Thymus (tissue), 14 donors: ENCODE results near the gene KCND3. TPM values are rescaled to one million over a fixed set of nuclear protein-coding genes. Genes with fewer than 3 reads are reported as not detected.

ENCODE experiments used
- DNase-seq, 9 donors: peaks; one replicate each; pipeline ENCODE4 v3.0.0-alpha.2; 2013; ENCODE audit warnings: low spot score in 9 of 9, low read depth in 6 of 9, missing footprints in 1 of 9
- H3K27ac ChIP-seq, 2 donors: one replicate each; pipeline ENCODE4 v1.5.1; 2013; ENCODE audit warnings: control low read depth in 1 of 2, low read depth in 1 of 2, low read length in 1 of 2, mild to moderate bottlenecking in 1 of 2, moderate library complexity in 1 of 2
- H3K27me3 ChIP-seq, 2 donors: one replicate each; pipeline ENCODE4 v1.5.1; 2013; ENCODE audit warnings: low read length in 1 of 2; ENCODE audit not compliant: control insufficient read depth in 2 of 2, insufficient read depth in 1 of 2
- H3K36me3 ChIP-seq, 2 donors: one replicate each; pipeline ENCODE4 v1.5.1; 2013; ENCODE audit warnings: low read length in 1 of 2, mild to moderate bottlenecking in 1 of 2, moderate library complexity in 1 of 2; ENCODE audit not compliant: control insufficient read depth in 2 of 2, insufficient read depth in 2 of 2
- H3K4me1 ChIP-seq, 2 donors: one replicate each; pipeline ENCODE4 v1.5.1; 2013; ENCODE audit warnings: low read length in 2 of 2; ENCODE audit not compliant: control insufficient read depth in 2 of 2, insufficient read depth in 2 of 2
- H3K4me3 ChIP-seq, 2 donors: one replicate each; pipeline ENCODE4 v1.5.1; 2013; ENCODE audit warnings: low read length in 2 of 2, control low read depth in 1 of 2, mild to moderate bottlenecking in 1 of 2
- H3K9me3 ChIP-seq, 2 donors: one replicate each; pipeline ENCODE4 v1.5.1; 2013; ENCODE audit warnings: low read length in 1 of 2, mild to moderate bottlenecking in 1 of 2; ENCODE audit not compliant: control insufficient read depth in 2 of 2, insufficient read depth in 1 of 2
- WGBS: extraction: QIAGEN DNeasy Blood & Tissue Kit; methylation state at CpG from one replicate; pipeline ENCODE4 v1.1.7; 2013; 5-methylcytosine and 5-hydroxymethylcytosine counted together
- long read RNA-seq, 10 donors: transcript quantifications; one replicate each; lab custom pipeline, GENCODE V29; 2026
- polyA plus RNA-seq: library from polyadenylated mRNA; stranded (reverse); fragments of 200-250 nt; gene quantifications from one replicate; pipeline ENCODE4 v1.2.3, GENCODE V29; 2013
- total RNA-seq: library from RNA; stranded (reverse); fragments of 120-200 nt; gene quantifications from one replicate; pipeline ENCODE4 v1.2.4, GENCODE V29; 2013
- donor health status: healthy.

The KCND3 gene
- 0.33 TPM for total RNA-seq
- polyA plus RNA-seq = 0.73 TPM
- long read RNA-seq, donor 1 = 0 reads
- long read RNA-seq, donor 2 = 0 reads
- long read RNA-seq, donor 3 = 0 reads
- long read RNA-seq, donor 4 = 0 reads
- long read RNA-seq, donor 5 = 0 reads
- long read RNA-seq, donor 6 = 0 reads
- long read RNA-seq, donor 7 = 0 reads
- long read RNA-seq, donor 8 = 0 reads
- long read RNA-seq, donor 9 = 0 reads
- long read RNA-seq, donor 10 = 0 reads

DNA sequence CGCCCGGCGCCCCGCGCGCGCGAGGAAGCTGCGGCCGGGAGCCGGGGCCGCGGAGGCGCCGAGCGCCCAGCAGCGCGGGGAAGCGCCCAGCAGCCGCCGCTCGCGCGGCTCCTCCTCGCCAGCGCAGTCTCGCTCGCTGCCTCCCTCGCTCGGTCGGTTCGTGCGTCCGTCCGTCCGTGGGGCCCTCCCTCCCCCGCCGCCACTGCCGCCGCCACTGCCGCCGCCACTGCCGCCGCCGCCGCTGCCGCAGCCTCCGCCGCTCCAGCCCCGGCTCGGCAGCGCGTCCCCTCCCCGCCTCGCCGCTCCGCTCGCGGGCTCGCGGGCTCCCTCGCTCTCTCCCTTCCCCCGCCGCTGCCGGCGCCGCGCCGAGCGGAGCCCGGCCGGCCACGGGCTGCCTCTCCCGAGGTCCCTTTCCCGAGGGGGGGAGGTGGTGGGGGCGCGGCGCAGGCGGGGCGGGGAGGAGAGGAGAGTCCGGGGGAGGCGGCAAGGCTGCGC is at the start of gene KCND3:
KCND3 (minus strand) TSS at position 138 of the 495 bp plus-strand sequence.
- Histone ChIP-seq H3K4me3 (peak within 1 kb of the TSS in 1 of 2 donors; percentile 37), H3K4me1 (peaks cover 3 to 4% of the 10 kb centered on the region in 2 donors), H3K36me3 (no peaks in the 10 kb centered on the region), H3K9me3 (no peaks in the 10 kb centered on the region), H3K27ac (no peak within 1 kb of the TSS), H3K27me3 (peaks cover 59 to 70% of the 10 kb centered on the region in 2 donors)
- 1% methylated on average over 83 of the region's 83 CpGs for WGBS
- DNase-seq = no peak

DNA sequence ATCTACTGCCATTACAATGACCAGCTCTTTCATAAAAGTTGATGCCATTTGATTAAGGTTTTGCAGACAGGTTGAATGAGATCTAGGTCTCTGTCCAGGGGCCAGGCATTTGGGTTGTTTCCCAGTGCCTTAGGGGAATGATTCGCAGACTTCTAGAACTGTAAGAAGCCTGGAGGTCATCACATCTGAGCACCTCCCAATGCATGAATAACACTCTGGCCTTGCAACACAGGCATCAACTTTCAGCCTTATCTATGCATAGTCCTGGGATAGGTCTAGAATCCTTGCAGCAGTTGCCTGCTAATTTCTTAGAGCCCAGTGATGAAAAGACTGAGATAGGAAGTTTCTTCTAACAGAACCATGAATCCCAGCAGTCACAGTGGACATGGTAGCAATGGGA is 44.8 kb upstream of the KCND3 start:
- Histone ChIP-seq H3K4me1 (no peaks in the 10 kb centered on the region), H3K9me3 (no peaks in the 10 kb centered on the region), H3K27me3 (no peaks in the 10 kb centered on the region), H3K36me3 (no peaks in the 10 kb centered on the region), H3K4me3 (no peak overlapping the region), H3K27ac (no peak overlapping the region)
- WGBS = 91% methylated on average over 1 of the region's 1 CpG
- no peak for DNase-seq

DNA sequence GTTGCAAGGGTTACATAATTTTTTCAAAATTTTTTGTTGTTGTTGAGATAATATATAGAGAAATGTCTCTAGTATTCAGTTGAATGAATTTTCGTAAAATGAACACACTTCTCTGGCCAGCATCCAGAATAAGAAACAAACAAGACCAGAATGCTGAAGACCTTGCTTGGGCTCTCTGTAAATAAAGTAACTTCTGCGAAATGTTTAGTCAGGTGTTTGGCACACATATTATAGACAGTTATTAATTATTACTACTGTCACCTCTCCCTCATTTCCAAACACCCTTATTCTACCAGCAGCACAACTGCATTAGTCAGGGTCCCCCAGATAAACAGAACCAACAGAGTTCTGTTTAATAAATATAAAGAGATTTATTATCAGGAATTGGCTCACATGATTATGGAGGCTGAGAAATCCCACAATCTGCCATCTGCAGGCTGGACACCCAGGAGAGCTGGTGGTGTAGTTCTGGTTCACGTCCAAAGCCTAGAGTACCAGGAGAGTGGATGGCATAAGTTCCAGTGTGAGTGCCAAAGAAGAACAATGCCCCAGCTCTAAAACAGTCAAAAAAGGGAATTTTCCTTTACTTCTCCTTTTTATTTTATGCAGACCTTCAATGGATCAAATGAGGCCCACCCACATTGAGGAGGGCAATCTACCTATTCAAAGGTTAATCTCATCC is 44.1 kb upstream of the KCND3 start:
- no peaks in the 10 kb centered on the region for H3K27me3 ChIP-seq

DNA sequence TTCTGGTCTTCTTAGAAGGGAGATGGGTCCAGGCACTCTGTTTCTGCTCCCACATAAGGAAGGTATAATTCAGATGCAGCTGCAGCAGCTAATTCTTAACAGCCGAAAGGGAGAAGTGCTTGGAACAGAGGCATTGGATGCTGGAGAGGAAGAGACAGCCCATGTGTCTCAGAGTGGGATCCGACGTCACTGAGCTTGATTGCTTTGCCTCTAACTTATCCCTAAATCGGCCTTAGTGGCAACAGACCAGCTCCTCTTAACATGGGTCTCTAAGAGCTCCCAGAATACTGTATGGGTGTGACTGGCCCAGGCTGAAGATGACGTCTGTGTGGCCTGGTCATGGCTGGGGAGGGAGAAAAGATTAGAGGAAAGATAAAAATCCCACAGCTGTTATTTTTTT is 40.7 kb upstream of the KCND3 start:
- 84% methylated on average over 5 of the region's 5 CpGs for WGBS
- H3K27me3 ChIP-seq = no peaks in the 10 kb centered on the region
- no peak overlapping the region for H3K27ac ChIP-seq
- no peak for DNase-seq
- H3K4me3 ChIP-seq = no peak overlapping the region
- no peaks in the 10 kb centered on the region for H3K4me1 ChIP-seq
- H3K36me3 ChIP-seq = no peaks in the 10 kb centered on the region
- H3K9me3 ChIP-seq = no peaks in the 10 kb centered on the region

More for the DNA sequence above, 44.1 kb upstream of the KCND3 start:
- DNase-seq = no peak
- 92% methylated on average over 3 of the region's 3 CpGs for WGBS
- Histone ChIP-seq H3K36me3 (no peaks in the 10 kb centered on the region), H3K9me3 (no peaks in the 10 kb centered on the region), H3K27ac (no peak overlapping the region), H3K4me3 (no peak overlapping the region), H3K4me1 (no peaks in the 10 kb centered on the region)

DNA sequence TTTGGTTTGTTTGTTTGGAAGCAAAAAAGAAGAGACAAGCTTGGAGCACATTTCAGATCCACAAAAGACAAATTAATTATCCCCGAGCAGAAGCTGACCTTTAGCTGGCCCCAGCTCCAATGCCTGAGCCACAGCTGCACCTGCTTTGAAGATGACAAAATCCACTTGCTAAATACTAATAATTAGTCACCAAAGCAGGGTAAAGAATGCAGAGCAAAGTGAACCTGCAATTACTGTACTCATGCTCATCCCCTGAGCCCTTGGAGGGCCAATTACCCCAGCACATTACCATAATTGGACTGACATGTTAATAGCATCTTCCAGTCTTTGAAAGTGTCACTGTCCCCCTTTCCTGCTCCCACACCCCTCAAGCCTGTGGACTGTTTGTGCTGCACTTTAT is 38.2 kb upstream of the KCND3 start:
- Histone ChIP-seq H3K9me3 (no peaks in the 10 kb centered on the region), H3K27ac (no peak overlapping the region), H3K4me1 (no peaks in the 10 kb centered on the region), H3K4me3 (no peak overlapping the region), H3K36me3 (no peaks in the 10 kb centered on the region), H3K27me3 (no peaks in the 10 kb centered on the region)
- no peak for DNase-seq
- WGBS = 87% methylated on average over 1 of the region's 1 CpG

DNA sequence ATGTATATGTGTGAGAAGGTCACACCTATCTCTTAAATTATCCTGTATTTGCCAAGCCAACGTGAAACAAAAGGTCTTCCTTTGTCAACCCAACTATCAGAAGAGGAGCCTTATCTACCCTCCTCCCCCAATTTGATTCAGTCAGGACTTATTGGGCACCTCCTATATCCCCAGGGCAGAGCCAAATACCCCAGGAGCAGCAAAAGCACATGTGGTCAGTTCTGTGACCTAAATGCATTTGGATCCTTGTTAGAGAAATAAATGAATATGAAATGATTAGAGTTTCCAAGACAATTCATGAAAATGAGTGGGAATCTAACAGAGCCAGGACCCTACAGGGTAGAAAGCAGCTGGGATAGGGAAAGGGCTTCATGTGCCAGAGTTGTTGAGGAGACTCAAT is 37.0 kb upstream of the KCND3 start:
- WGBS = 75% methylated on average over 1 of the region's 1 CpG
- no peaks in the 10 kb centered on the region for H3K9me3 ChIP-seq
- no peaks in the 10 kb centered on the region for H3K36me3 ChIP-seq

DNA sequence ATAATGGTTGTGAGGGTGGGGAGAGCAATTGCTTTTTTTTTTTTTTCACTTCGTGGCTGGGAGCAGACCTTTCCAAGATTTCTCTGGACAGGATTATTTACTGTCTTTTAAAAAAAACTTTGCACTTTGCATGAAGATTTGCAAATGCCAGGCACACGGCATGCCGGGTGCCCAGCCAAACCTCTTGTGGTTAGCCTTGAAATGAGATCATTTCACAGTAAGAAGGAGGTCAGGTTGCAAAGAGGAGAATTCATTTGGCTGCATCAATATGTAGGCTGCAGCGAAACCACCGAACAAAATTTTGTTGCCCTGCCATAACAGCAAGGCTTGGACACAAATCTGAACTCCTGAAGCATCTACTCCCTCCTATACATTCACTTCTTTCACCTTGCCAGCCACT is 36.5 kb upstream of the KCND3 start:
- 77% methylated on average over 5 of the region's 5 CpGs for WGBS
- Histone ChIP-seq H3K27ac (no peak overlapping the region), H3K27me3 (no peaks in the 10 kb centered on the region), H3K9me3 (no peaks in the 10 kb centered on the region), H3K36me3 (no peaks in the 10 kb centered on the region), H3K4me3 (no peak overlapping the region), H3K4me1 (no peaks in the 10 kb centered on the region)
- no peak for DNase-seq

More for the DNA sequence above, 37.0 kb upstream of the KCND3 start:
- no peaks in the 10 kb centered on the region for H3K27me3 ChIP-seq
- H3K27ac ChIP-seq = no peak overlapping the region
- no peak for DNase-seq
- no peaks in the 10 kb centered on the region for H3K4me1 ChIP-seq
- no peak overlapping the region for H3K4me3 ChIP-seq

DNA sequence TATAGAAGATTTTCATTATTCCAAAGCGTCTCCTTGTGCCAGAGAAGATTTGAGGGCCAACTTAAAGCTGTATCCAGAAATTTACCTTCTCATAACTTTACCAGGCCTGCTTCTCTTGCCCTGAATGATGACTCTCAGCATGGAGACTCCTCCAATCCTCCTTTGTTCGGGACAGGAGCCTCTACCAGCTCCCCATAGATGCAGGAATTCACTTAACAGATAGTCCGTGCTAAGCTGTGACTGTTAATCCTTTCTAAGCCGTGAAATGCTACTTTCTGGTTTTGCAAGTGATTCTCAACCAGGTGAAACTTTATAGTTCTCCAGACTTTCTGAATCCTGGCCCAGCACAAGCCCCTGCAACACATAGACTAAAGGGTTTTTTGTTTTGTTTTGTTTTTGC is 31.8 kb upstream of the KCND3 start:
- Histone ChIP-seq H3K27me3 (no peaks in the 10 kb centered on the region), H3K4me1 (no peaks in the 10 kb centered on the region), H3K9me3 (no peaks in the 10 kb centered on the region), H3K4me3 (no peak overlapping the region), H3K36me3 (no peaks in the 10 kb centered on the region), H3K27ac (no peak overlapping the region)
- WGBS = 79% methylated on average over 4 of the region's 4 CpGs
- DNase-seq = no peak

DNA sequence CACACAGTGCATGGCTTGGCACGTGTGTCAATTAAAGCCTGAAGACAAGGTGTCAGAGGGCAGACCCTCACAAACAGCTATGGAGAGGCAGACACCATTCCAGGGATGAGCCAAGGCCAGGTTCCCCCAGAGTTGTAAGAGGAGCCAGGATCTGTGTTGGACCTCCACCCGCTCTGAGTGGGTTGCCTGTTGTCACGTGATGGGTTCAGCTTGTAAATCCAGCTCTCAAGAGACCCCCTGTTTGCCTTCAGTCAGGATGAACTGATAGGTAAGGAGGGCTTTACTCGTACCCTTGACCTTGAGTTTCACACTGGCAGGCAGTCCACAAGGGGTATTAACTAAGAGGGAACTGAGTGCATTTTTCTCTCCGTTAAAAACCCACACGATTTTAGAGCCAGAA is 27.7 kb upstream of the KCND3 start:
- Histone ChIP-seq H3K4me3 (no peak overlapping the region), H3K4me1 (no peaks in the 10 kb centered on the region), H3K9me3 (no peaks in the 10 kb centered on the region), H3K27ac (no peak overlapping the region), H3K36me3 (no peaks in the 10 kb centered on the region), H3K27me3 (no peaks in the 10 kb centered on the region)
- no peak for DNase-seq
- 86% methylated on average over 6 of the region's 6 CpGs for WGBS
